ENCODE measurements around the gene TUBA3E.
A peak's percentile ranks its signal among the peaks of the same experiment; 100 is the strongest.
"Not testable (repeated sequence)": the region's sequence is repeated elsewhere in the genome, so short reads cannot be mapped to it uniquely, and the experiment has no call there.

TUBA3E gene

DNA sequence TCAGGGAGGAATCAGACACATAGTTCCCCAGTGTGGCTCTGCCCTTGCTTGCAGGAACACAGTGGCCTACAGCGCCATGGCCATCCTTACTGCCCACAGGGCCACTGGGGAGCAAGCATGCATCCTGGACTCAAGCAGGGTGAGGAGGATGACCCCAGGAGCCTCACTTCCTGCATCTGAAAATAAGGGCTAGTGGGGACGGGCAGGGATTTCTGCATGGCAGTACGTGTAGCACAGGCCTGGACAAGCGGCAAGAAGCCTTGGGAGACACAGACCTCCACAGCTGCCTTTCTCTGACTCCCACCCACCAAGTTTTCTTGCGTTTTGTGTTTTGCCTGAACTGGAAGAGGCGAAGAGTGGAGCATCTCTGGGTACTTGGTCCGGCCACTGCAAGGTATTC lies 35.8 kb downstream of the TUBA3E start:
- not testable (repeated sequence) for DNase-seq (ENCODE audit: low spot score)

GRCh38 chr2:130160838-130161705 lies 37.2 kb downstream of the TUBA3E start:
- not testable (repeated sequence) for DNase-seq (ENCODE audit: low spot score)

- DNase-seq (ENCODE audit: low spot score): no peak
These were observed 38.1 kb downstream of the TUBA3E start for GRCh38 chr2:130160131-130160530.

DNA sequence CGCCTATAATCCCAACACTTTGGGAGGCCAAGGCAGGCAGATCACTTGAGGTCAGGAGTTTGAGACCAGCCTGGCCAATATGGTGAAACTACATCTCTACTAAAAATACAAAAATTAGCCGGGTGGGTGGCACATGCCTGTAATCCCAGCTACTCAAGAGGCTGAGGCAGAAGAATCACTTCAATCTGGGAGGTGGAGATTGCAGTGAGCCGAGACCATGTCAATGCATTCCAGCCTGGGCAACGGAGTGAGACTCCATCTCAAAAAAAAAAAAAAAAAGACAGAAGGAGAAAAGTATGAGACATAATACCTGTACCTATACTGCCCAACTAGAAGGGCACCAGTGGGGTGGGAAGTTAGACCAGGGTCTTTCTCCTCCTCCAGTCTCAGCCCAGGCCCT lies 38.9 kb downstream of the TUBA3E start:
- not testable (repeated sequence) for DNase-seq (ENCODE audit: low spot score)

DNA sequence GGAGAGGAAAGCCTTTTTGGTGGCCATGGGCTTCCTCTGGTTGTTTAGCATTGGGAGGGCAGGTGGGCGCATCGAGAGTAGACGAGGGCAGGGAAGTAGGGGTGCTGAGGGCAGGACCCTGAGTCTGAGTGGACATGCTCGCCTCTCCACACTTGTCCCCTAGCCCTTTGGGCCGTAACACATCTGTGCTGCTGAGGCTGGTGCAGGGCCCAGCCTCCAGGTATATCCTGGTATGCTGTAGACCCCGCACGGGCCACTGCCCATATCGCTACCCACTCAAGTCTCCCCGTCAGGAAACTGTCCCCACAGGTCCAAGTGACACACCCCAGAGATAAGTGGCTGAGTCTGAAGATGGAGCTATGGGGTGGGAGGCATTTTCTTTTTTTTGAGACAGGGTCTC lies 39.6 kb downstream of the TUBA3E start:
- no peak for DNase-seq (ENCODE audit: low spot score)

GRCh38 chr2:130157825-130158514 lies 40.3 kb downstream of the TUBA3E start:
- DNase-seq (ENCODE audit: low spot score): not testable (repeated sequence)

DNA sequence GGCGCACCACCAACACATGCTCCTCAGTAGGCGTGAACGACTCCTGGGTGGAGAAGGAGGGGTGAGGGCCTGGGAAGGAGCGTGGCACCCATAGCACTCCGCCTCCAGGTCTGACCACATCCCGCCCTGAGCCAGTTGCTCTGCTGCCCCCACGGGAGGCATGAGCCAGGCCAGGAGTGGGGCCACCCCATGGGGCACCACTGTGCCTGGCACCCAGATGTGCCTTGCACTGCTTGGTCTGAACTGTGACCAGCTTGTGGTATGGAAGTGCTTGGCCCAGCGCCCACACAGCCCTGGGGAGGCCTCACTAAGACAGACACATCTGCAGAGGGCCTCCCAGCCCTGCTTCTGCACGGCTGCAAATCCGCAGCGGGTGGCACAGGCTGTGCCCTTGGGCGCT lies 40.9 kb downstream of the TUBA3E start:
- not testable (repeated sequence) for DNase-seq (ENCODE audit: low spot score)

GRCh38 chr2:130156624-130157004 lies 41.6 kb downstream of the TUBA3E start:
- no peak for DNase-seq (ENCODE audit: low spot score)

DNA sequence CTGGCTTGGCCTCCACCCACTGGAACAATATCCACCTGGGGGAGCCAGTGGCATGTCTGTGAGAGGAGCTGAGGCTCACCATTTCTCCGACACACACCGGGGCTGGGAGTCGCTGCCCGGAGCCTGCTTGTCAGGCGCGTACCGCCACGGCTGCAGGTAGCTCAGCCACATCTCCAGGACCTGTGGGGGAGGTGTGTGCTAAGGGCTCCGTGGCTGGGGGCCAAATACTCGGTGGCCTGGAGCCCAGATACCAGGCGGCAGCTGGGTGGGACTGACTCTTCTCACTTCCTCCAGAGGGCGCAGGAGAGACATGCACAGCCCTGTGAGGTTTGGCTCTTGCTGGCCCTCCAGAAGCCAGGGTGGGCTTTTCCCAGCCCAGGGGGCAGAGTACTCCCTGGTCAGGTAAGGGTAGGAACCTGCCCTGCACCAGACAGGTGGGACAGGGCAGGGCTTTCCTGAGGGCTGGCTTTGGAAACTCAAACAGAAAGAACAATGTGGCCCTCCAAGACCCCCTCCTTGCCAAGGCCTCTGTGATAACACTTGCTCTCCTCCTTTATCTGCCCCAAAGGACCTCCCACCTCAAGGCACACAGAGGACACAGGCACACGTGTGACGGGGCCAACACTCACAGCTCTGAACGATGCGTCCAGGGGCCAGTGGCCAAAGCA lies 42.1 kb downstream of the TUBA3E start:
- peak; percentile 62 for DNase-seq (ENCODE audit: low spot score)

DNA sequence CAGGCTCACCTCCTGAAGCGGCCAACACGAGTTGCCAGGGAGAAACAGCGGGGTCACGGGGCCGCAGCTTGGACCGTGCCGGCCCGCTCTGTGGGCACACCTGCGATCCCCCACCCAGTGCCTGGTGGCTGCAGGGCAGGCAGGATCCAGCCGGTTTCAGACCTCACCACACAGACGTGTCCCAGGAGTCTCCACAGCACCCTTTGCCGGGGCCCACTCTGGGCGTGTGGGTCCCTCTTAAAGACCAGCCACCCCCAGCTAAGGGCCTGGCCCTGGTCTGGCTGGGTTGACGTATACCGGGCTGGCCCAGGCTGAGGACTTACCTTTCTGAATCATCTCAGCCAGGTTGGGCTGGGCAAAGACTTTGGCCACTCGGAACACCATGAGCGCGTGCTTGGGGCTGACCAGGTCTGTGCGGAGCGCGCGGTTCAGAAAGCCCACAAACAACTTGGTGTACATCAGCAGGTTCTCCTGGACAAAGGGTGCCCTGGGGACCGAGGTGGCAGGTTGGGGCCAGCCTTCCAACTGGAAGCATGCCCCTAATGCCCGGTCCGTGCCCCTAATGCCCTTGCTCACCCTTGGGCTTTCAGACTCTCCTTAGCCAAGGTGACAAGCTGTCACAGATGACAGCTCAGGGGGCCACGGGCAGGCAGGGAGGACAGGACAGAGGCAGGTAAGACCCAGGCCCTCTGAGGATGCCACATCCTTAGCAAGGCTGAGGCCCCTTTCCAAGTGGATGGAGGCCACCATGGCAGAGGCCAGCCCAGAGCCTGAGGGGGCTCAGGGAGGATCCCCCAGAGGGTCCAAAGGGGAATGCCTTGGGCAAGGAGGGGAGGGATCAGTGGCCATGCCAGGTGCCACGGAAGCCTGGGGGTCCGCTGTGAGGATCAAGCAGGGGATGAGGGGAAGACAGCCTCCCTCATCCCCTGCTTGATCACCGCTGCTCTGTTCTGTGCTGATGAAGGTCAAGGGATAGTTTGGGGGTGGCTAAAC lies 43.2 kb downstream of the TUBA3E start:
- DNase-seq (ENCODE audit: low spot score): no peak

GRCh38 chr2:130154423-130154770 lies 43.8 kb downstream of the TUBA3E start:
- DNase-seq (ENCODE audit: low spot score): not testable (repeated sequence)

DNA sequence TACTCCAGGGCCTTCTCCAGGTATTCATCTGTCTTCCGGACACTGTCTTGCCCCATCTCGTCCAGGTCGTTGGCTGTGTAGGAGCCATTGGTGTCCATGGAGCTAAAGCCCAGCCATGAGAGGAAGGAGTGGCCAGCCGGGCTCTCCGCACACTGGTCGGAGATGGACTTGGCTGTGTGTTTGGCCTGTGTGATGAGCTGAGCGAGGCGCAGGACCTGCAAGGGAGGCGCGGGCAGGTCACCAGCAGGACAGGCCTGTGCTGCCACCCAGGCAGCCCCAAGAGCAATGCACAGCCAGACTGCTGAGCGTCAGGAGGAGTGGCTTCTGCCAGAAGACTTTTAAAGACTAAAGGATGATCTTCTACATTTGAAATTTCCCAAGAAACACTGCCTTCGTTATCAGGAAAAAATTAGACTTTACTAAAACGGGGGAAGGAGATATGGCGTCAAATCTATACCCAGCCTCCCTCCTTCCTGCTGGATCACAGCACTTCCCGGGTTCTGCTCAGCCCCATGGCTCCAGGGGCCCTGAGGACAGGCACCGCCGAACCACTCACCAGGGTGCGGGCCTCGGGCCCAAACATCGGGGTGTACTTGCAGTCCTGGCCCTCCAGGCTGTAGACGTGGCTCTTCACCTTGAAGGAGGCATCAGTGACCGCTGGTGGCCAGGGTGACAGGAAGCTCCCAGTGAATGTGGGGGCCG lies 44.4 kb downstream of the TUBA3E start:
- DNase-seq (ENCODE audit: low spot score): not testable (repeated sequence)

DNA sequence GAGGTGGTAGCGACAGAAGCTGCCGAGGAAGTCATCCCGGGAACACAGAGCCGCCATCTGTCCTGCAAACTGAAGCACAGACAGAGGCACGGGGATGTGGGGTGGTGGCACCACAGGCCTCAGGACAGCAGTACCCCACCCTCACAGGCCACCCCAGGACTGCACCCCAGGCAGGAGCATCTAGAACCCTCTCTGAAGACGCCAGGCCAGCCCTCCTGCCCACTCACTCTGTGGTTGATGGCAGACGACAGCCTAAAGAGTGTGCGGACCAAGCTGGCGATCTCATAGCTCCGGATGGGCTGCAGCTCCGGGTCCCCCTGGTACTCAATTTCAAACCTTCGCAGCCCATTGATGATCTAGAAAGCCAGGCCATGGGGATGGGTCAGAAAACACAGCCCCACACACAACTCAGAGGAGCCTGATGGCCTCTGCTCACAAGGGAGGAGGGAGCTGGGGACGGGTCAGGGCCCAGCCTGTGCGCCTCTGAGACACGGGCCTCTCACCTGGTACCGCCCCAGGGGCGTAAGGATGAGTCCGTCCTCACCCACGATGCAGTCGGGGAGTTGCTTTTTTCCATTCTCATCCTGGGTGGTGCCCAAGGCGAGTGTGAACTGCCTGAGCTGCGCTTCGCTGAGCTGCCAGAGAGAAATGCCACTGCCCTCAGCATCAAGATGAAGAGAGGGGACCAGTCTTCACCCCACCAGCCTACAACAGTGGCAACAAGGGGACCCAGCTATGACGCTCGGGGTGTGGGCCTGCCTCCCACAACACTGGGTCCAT lies 45.2 kb downstream of the TUBA3E start:
- no peak for DNase-seq (ENCODE audit: low spot score)

DNA sequence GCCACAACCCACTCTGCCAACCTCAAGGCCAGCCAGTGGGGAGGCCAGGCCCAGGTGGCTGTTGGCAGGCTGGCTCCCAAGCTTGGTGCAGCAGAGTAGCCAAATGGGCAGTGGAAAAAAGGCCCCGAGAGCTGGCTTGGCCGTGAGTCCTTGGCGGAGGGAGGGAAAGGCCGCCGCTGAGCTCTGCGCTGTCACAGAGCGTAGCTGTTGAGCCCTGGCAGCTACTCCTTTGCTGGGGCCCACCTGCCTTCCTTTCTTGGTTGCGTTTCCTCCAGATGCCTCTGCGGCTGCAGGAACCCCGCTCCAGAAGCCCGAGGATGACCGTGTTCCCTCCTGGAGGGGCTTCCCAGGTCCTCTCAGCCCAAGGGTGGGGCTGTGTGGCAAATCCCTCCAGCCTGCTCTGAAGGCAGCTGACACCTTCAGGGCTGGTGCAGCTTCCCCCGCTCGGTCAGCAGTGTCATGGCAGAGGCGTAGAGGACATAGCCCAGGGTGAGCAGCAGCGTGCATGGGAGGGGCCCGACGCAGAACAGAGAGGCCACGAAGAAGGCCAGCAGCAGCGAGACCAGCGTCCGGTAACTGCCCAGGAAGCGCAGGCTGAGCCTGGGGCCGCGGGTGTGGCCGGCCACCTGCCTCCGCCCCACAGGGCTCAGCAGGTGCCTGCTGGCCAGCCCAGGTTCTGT lies 46.0 kb downstream of the TUBA3E start:
- DNase-seq (ENCODE audit: low spot score): not testable (repeated sequence)

DNA sequence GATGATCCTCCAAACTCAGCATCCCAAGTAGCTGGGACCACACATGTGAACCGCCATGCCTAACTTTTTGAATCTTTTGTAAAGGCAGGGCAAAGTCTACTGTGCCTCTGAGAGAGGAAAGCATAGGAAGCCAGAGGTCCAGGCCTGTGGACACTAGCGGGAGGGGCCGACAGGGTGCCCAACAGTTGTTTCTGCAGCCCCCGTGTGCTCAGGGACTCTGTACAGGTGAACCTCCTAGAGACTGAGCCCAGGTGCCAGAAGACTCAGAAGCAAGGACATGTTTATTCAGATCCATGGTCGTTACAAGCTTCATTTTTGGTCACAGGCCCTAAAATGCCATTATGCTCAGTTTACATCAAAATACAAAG lies 47.1 kb downstream of the TUBA3E start:
- not testable (repeated sequence) for DNase-seq (ENCODE audit: low spot score)

DNA sequence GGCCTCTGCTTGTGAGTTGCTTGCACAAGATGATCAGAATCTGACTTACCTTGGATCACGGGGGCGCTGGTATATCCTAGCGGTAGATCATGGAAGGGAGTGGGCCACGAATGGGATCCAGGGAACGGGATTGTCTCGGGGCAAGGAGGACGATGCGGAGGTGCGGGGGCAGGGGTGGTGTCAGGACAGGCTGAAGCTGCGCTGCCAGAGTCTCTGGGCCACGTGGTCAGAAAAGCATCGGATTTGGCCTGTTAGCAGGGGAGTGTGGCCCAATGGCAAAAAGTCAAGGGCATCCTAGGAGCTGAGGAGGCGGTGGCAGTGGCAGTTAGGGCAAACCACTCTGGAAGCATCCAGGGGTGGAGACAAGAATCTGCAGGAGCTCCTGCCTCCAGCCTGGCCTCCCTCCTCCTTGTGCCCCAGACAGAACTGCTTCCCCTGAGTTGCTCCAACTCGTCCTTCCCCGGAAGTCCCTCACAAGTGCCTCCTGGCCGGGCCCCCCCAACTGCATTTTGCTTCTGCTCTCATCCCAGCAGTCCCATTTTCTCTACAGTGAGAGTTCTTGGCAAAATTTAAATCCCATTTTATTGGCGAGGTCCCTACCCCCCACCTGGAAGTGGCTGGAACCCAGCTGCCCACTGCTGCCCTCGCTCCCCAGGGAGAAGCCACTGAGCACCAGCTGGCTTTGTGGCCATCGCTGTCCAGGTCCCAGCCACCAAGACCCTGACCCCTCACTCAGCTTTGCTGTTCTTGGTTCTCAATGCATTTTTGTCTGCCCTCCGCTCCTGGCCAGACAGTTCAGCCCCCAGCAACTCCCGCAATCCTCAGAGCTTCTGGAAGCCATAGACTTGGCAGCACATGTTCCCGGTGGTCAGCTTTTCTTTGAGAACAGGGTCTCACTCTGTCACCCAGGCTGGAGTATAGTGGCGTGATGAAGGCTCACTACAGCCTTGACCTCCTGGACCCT lies 47.8 kb downstream of the TUBA3E start:
- no peak for DNase-seq (ENCODE audit: low spot score)

- not testable (repeated sequence) for DNase-seq (ENCODE audit: low spot score)
These were observed 49.7 kb downstream of the TUBA3E start for GRCh38 chr2:130148515-130148914.

DNA sequence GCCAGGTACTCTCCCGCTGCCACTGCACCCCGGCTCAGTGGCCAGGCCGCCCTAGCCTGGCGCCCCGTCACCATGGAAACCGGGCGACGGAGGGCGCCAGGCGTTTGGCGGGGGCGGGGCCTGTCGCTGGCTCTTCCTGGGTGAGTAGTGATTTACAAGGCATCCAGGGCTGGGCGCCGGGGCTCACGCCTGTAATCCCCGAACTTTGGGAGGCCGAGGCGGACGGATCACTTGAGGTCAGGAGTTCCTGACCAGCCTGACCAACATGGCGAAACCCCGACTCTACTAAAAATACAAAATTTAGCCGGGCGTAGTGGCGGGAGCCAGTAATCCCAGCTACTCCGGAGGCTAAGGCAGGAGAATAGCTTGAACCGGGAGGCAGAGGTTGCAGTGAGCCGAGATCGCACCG lies 53.2 kb downstream of the TUBA3E start, which contains the start of gene CCDC74B:
CCDC74B (minus strand) TSS at position 107 of the 409 bp plus-strand sequence. CDS start 116 bp downstream, outside the sequence.
- not testable (repeated sequence) for DNase-seq (ENCODE audit: low spot score)
